HT-29 (cell line): ENCODE measurements around the gene ULK1. TPM values are rescaled to one million over a fixed set of nuclear protein-coding genes. Genes with fewer than 3 reads are reported as not detected.

Source experiments
- DNase-seq: peaks from one replicate; pipeline ENCODE4 v3.0.0-alpha.2; 2015; ENCODE audit warnings: low spot score
- total RNA-seq: library from RNA; depleted of rRNA; stranded (reverse); fragments of >200 nt; shearing (Covaris generic); gene quantifications from 2 replicates; pipeline ENCODE4 v1.2.3, GENCODE V29; 2014; rRNA removed

Gene ULK1
- 4.9 and 9.6 TPM in 2 replicates for total RNA-seq

GRCh38 chr12:131894313-131894860 is at the start of gene ULK1:
ULK1 (plus strand) TSS chr12:131894622; CDS start chr12:131895002, 380 bp downstream.
- DNase-seq = peak; percentile 85

- DNase-seq = no peak
Measured at GRCh38 chr12:131844656-131845055, 49.8 kb upstream of the ULK1 start.

- no peak for DNase-seq
Measured at GRCh38 chr12:131845121-131845520, 49.3 kb upstream of the ULK1 start.

GRCh38 chr12:131847456-131847855 is 47.0 kb upstream of the ULK1 start:
- DNase-seq = no peak

- DNase-seq = no peak
Measured at GRCh38 chr12:131848753-131849152, 45.7 kb upstream of the ULK1 start.

GRCh38 chr12:131849700-131850553 is 44.5 kb upstream of the ULK1 start:
- DNase-seq = no peak

GRCh38 chr12:131850856-131851559 is 43.4 kb upstream of the ULK1 start:
- DNase-seq = no peak

GRCh38 chr12:131851741-131852550 is 42.5 kb upstream of the ULK1 start:
- no peak for DNase-seq

GRCh38 chr12:131852551-131853299 is 41.7 kb upstream of the ULK1 start:
- no peak for DNase-seq

- DNase-seq = no peak
Measured at GRCh38 chr12:131853832-131854797, 40.3 kb upstream of the ULK1 start.

GRCh38 chr12:131854861-131855476 is 39.5 kb upstream of the ULK1 start:
- no peak for DNase-seq

- no peak for DNase-seq
Measured at GRCh38 chr12:131855521-131856142, 38.8 kb upstream of the ULK1 start.

GRCh38 chr12:131856366-131857097 is 37.9 kb upstream of the ULK1 start:
- no peak for DNase-seq

- DNase-seq = no peak
Measured at GRCh38 chr12:131857908-131858850, 36.2 kb upstream of the ULK1 start.

GRCh38 chr12:131860472-131861260 is 33.8 kb upstream of the ULK1 start:
- DNase-seq = peak; percentile 76
